Neutrophil (primary cell): Measurements from ENCODE around the gene MOV10.

Source experiments
- H3K27ac ChIP-seq: fragments of 200-600 bp; sonication (generic); 2 replicates; pipeline ENCODE4 v1.5.1; 2016; ENCODE audit warnings: mild to moderate bottlenecking, moderate library complexity
- H3K27me3 ChIP-seq: fragments of 200-600 bp; sonication (generic); 2 replicates; pipeline ENCODE4 v1.6.0; 2016; ENCODE audit warnings: mild to moderate bottlenecking
- H3K36me3 ChIP-seq: fragments of 200-600 bp; sonication (generic); 2 replicates; pipeline ENCODE4 v1.5.1; 2017
- H3K4me1 ChIP-seq, 2 experiments: fragments of 200-600 bp in 1 of 2; sonication (generic) in 1 of 2; 1 replicate in 1 of 2; 2 replicates in 1 of 2; pipeline versions ENCODE4 v1.5.1 to v1.6.1; 2013 to 2016; ENCODE audit warnings: low read depth in 1 of 2, low read length in 1 of 2, mild to moderate bottlenecking in 1 of 2, moderate library complexity in 1 of 2; ENCODE audit not compliant: control insufficient read depth in 1 of 2, insufficient read depth in 1 of 2
- H3K4me3 ChIP-seq, 2 experiments: fragments of 200-600 bp in 1 of 2; sonication (generic) in 1 of 2; 1 replicate in 1 of 2; 2 replicates in 1 of 2; pipeline ENCODE4 v1.5.1; 2013 to 2016; ENCODE audit warnings: low read depth in 1 of 2, low read length in 1 of 2, mild to moderate bottlenecking in 1 of 2, moderate library complexity in 1 of 2
- H3K9me3 ChIP-seq: fragments of 200-600 bp; sonication (generic); 2 replicates; pipeline ENCODE4 v1.5.1; 2016
- TF ChIP-seq, protein P1 (sequence below): fragments of 200-600 bp; sonication (generic); IDR thresholded peaks from 2 replicates; pipeline ENCODE4 v1.5.1; 2016; ENCODE audit warnings: antibody characterized with exemption

The MOV10 gene

GRCh38 chr1:112731451-112731850 is 57.0 kb downstream of the MOV10 start:
- TF ChIP-seq, protein P1, sequence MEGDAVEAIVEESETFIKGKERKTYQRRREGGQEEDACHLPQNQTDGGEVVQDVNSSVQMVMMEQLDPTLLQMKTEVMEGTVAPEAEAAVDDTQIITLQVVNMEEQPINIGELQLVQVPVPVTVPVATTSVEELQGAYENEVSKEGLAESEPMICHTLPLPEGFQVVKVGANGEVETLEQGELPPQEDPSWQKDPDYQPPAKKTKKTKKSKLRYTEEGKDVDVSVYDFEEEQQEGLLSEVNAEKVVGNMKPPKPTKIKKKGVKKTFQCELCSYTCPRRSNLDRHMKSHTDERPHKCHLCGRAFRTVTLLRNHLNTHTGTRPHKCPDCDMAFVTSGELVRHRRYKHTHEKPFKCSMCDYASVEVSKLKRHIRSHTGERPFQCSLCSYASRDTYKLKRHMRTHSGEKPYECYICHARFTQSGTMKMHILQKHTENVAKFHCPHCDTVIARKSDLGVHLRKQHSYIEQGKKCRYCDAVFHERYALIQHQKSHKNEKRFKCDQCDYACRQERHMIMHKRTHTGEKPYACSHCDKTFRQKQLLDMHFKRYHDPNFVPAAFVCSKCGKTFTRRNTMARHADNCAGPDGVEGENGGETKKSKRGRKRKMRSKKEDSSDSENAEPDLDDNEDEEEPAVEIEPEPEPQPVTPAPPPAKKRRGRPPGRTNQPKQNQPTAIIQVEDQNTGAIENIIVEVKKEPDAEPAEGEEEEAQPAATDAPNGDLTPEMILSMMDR: no peak
- no peak overlapping the region for H3K27ac ChIP-seq
- H3K4me3 ChIP-seq: no peak overlapping the region
- H3K36me3 ChIP-seq: no peaks in the 10 kb centered on the region
- H3K9me3 ChIP-seq: no peaks in the 10 kb centered on the region
- peaks cover 25% of the 10 kb centered on the region for H3K27me3 ChIP-seq
- H3K4me1 ChIP-seq: no peaks in the 10 kb centered on the region

- H3K9me3 ChIP-seq: no peaks in the 10 kb centered on the region
- no peaks in the 10 kb centered on the region for H3K4me1 ChIP-seq
- H3K36me3 ChIP-seq: no peaks in the 10 kb centered on the region
- H3K4me3 ChIP-seq: no peak overlapping the region
- peaks cover 68% of the 10 kb centered on the region for H3K27me3 ChIP-seq
- no peak overlapping the region for H3K27ac ChIP-seq
- TF ChIP-seq, protein P1: no peak
These were observed 61.3 kb downstream of the MOV10 start for GRCh38 chr1:112735752-112736151.

GRCh38 chr1:112737573-112737972 is 63.1 kb downstream of the MOV10 start:
- Histone ChIP-seq H3K4me1 (no peaks in the 10 kb centered on the region), H3K27me3 (peaks cover 81% of the 10 kb centered on the region), H3K9me3 (no peaks in the 10 kb centered on the region), H3K4me3 (no peak overlapping the region), H3K27ac (no peak overlapping the region), H3K36me3 (no peaks in the 10 kb centered on the region)
- TF ChIP-seq, protein P1: no peak

DNA sequence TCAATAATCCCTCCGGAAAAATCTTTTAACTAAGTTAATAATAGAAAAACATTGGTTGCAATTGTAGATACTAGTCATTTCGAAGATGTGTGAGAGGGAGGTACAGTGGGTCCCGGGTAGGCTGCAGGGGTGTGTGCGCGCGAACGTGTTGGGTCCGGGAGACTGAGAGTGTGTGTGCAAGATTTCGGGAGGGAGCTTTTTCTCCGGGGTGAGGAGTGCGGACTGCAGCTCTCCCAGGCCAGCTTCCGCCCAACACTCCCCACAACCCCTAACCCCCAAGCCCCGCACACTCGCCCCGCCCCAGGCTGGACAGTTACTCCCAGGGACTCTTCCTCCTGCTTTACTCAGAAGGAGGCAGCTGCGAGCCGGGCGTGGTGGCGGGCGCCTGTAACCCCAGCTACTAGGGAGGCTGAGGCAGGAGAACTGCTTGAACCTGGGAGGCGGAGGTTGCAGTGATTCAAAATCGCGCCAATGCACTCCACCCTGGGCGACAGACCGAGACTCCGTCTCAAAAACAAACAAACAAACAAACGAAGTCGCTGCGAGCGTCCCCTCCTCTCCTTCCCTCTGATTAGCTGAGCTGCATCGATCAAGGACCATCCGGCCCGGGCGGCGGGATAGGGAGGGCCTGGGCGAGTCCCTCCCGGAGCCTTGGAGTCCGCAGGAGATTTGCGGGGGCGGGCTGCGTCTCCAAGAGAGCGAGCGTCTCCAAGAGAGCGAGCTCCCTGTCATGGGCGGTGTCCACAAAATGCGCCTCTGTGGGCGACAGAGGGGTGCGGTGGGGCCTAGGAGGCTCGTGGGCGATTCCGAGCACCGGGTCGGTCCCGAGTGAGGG is 68.9 kb downstream of the MOV10 start:
- Histone ChIP-seq H3K27ac (no peak overlapping the region), H3K9me3 (no peaks in the 10 kb centered on the region), H3K4me3 (no peak overlapping the region), H3K36me3 (no peaks in the 10 kb centered on the region), H3K4me1 (no peaks in the 10 kb centered on the region), H3K27me3 (peaks cover 99% of the 10 kb centered on the region)
- TF ChIP-seq, protein P1: no peak

DNA sequence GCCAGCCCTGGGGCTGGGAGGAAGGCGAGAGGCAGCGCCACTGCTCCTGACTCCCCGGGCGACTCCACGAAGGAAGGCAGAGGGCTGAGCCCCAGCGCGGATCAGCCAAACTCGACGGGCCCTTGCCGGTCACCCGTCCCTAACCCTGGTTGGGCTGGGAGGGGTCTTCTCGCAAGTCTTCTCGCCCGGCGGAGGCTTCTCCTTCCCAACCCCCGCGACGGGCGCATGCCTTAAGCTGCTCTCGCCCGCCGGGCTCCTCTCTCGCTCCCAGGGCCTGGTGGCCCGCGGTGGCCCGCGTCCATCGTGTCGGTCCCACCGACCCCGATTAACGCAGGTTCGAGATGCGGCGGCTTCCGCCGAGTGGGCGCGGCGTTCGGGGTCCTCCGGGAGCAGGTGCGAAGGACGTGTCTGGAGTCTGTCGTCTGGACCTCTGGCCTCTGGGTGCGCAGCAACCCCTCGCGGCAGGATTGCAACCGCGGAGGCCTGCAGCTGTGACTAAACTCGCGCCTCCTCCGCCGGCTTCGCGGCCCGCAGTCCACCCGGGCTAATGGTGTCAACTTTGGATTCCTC is 69.6 kb downstream of the MOV10 start:
- H3K4me3 ChIP-seq: no peak overlapping the region
- no peaks in the 10 kb centered on the region for H3K4me1 ChIP-seq
- H3K27ac ChIP-seq: no peak overlapping the region
- no peaks in the 10 kb centered on the region for H3K9me3 ChIP-seq
- no peaks in the 10 kb centered on the region for H3K36me3 ChIP-seq
- peaks cover 98% of the 10 kb centered on the region for H3K27me3 ChIP-seq
- TF ChIP-seq, protein P1: no peak
